Keratinocyte (primary cell): ENCODE results near the gene DCUN1D2. TPM values are rescaled to one million over a fixed set of nuclear protein-coding genes. Genes with fewer than 3 reads are reported as not detected.

Experiments
- DNase-seq: peaks from one replicate; pipeline ENCODE4 v3.0.0-alpha.2; 2011; ENCODE audit warnings: low read depth, missing footprints, low spot score
- FAIRE-seq: peaks from 2 replicates; lab custom pipeline; 2011; peaks lifted over from hg19 to GRCh38; lab: Jason Lieb, UNC
- H2AFZ ChIP-seq: 2 replicates; pipeline ENCODE4 v1.6.0; 2012; ENCODE audit warnings: low read length, control low read depth, inconsistent platforms; ENCODE audit not compliant: control insufficient read depth
- H3K27ac ChIP-seq: 2 replicates; pipeline ENCODE4 v1.5.1; 2011; ENCODE audit warnings: low read length; ENCODE audit not compliant: control insufficient read depth, insufficient read depth
- H3K27me3 ChIP-seq: 3 replicates; pipeline ENCODE4 v1.6.0; 2011; ENCODE audit warnings: low read length; ENCODE audit not compliant: control insufficient read depth, insufficient read depth; ENCODE audit errors: extremely low read depth
- H3K36me3 ChIP-seq, 2 experiments: 2 replicates in 1 of 2; 3 replicates in 1 of 2; pipeline ENCODE4 v1.5.1; 2011; ENCODE audit warnings: low read length in 2 of 2, mild to moderate bottlenecking in 1 of 2; ENCODE audit not compliant: control insufficient read depth in 2 of 2, insufficient read depth in 2 of 2; ENCODE audit errors: extremely low read depth in 1 of 2
- H3K4me1 ChIP-seq: 3 replicates; pipeline ENCODE4 v1.5.1; 2011; ENCODE audit warnings: low read length; ENCODE audit not compliant: control insufficient read depth, insufficient read depth; ENCODE audit errors: extremely low read depth
- H3K4me2 ChIP-seq: 3 replicates; pipeline ENCODE4 v1.6.0; 2011; ENCODE audit warnings: low read depth, low read length; ENCODE audit not compliant: control insufficient read depth, insufficient read depth; ENCODE audit errors: extremely low read depth
- H3K4me3 ChIP-seq, 3 experiments: fragments of 200-600 bp in 1 of 3; sonication (generic) in 1 of 3; 2 replicates in 2 of 3; 3 replicates in 1 of 3; pipeline ENCODE4 v1.5.1; 2011 to 2016; ENCODE audit warnings: low read length in 3 of 3, mild to moderate bottlenecking in 3 of 3, control low read depth in 2 of 3, inconsistent platforms in 1 of 3, low read depth in 1 of 3, mixed read lengths in 1 of 3, mixed run types in 1 of 3, moderate library complexity in 1 of 3; ENCODE audit not compliant: control insufficient read depth in 2 of 3, insufficient read depth in 2 of 3; ENCODE audit errors: extremely low read depth in 1 of 3
- H3K79me2 ChIP-seq: 2 replicates; pipeline ENCODE4 v1.6.0; 2012; ENCODE audit warnings: low read length; ENCODE audit not compliant: control insufficient read depth, insufficient read depth
- H3K9ac ChIP-seq: 3 replicates; pipeline ENCODE4 v1.6.0; 2011; ENCODE audit warnings: low read length; ENCODE audit not compliant: control insufficient read depth, insufficient read depth; ENCODE audit errors: extremely low read depth
- H3K9me1 ChIP-seq: 3 replicates; pipeline ENCODE4 v1.6.0; 2011; ENCODE audit warnings: low read length; ENCODE audit not compliant: control insufficient read depth, insufficient read depth; ENCODE audit errors: extremely low read depth
- H3K9me3 ChIP-seq: 2 replicates; pipeline ENCODE4 v1.5.1; 2012; ENCODE audit warnings: low read depth, low read length; ENCODE audit not compliant: control insufficient read depth
- H4K20me1 ChIP-seq: 3 replicates; pipeline ENCODE4 v1.6.0; 2011; ENCODE audit warnings: low read length; ENCODE audit not compliant: control insufficient read depth, insufficient read depth; ENCODE audit errors: extremely low read depth
- EZH2 ChIP-seq: IDR thresholded peaks from one replicate; pipeline ENCODE4 v1.6.1; 2012; ENCODE audit warnings: inconsistent platforms, mild to moderate bottlenecking, low read length, moderate library complexity
- dilution Hi-C: fragments of 300-500 bp; cut with MboI; formaldehyde crosslinking; loops from one replicate; pipeline ENCODE4 v1.7.0; 2020; ENCODE audit warnings: low sequenced_read_pairs; ENCODE audit not compliant: extremely low pct_ligation_motif_present
- polyA plus RNA-seq, 5 experiments: library from polyadenylated mRNA; depleted of rRNA in 3 of 5; stranded (reverse) in 3 of 5; stranded (forward) in 1 of 5; unstranded in 1 of 5; fragments of >200 nt; gene quantifications; 1 replicate in 1 of 5; 2 replicates in 3 of 5; 3 replicates in 1 of 5; pipeline versions ENCODE4 v1.2.1 to v1.2.3, GENCODE V29; 2011 to 2012; ENCODE audit warnings: missing spikeins in 2 of 5, low read depth in 1 of 5, low replicate concordance in 1 of 5
- TF ChIP-seq, protein P1 (sequence below), 3 experiments: IDR thresholded peaks in 1 of 3; conservative IDR thresholded peaks in 1 of 3; optimal IDR thresholded peaks in 1 of 3; 2 replicates in 2 of 3; 3 replicates in 1 of 3; pipeline versions ENCODE3 to v1.5.1; 2011; ENCODE audit warnings: low read length in 3 of 3, mild to moderate bottlenecking in 3 of 3, moderate library complexity in 2 of 3, control low read depth in 1 of 3, inconsistent platforms in 1 of 3; ENCODE audit not compliant: insufficient read depth in 2 of 3; ENCODE audit errors: extremely low read depth in 1 of 3

DCUN1D2 gene
- polyA plus RNA-seq, 1 donor (not counting 4 experiments of a cell fraction or from before 2014, with no cell fraction given): 9.1 TPM

DNA sequence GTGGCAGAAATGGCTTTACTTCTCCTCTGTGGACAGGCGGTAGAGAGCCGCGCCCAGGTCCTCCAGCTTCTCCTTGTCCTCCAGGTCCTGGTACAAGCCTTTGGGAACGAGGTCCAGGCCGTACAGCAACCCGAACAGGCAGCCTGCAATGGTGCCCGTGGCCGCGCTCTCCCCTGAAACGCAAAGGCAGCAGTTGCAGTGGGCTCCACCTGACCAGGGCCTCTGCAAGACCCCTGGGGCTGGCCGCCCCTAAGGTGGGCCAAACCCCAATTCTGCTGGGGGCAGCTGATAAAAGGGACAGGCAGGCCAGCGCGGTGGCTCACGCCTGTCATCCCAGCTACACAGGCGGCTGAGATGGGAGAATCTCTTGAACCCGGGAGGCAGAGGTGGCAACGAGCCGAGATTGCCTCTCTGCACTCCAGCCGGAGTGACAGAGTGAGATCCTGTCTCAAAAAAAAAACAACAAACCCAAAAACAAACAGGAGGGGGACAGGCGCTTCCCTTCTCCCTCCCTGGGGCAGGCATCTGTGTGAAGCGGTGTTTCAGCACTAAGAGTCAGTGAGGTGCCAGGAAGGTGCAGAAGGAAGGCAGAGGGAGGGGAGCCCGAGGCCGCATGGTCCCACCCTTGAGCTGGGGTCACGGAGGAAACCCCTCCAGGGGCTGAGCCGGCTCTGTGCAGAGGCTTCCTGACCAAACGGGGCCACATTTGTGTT lies 67.5 kb downstream of the DCUN1D2 start:
- Histone ChIP-seq H3K9ac (no peak overlapping the region), H3K4me2 (no peak overlapping the region), H4K20me1 (no peaks in the 10 kb centered on the region), H3K9me3 (no peaks in the 10 kb centered on the region), H2AFZ (no peak overlapping the region), H3K9me1 (no peaks in the 10 kb centered on the region), H3K4me1 (no peaks in the 10 kb centered on the region), H3K27ac (no peak overlapping the region), H3K4me3 (no peak overlapping the region), H3K36me3 (no peaks in the 10 kb centered on the region), H3K27me3 (no peaks in the 10 kb centered on the region), H3K79me2 (no peaks in the 10 kb centered on the region)
- no peak for TF ChIP-seq EZH2
- TF ChIP-seq, protein P1, sequence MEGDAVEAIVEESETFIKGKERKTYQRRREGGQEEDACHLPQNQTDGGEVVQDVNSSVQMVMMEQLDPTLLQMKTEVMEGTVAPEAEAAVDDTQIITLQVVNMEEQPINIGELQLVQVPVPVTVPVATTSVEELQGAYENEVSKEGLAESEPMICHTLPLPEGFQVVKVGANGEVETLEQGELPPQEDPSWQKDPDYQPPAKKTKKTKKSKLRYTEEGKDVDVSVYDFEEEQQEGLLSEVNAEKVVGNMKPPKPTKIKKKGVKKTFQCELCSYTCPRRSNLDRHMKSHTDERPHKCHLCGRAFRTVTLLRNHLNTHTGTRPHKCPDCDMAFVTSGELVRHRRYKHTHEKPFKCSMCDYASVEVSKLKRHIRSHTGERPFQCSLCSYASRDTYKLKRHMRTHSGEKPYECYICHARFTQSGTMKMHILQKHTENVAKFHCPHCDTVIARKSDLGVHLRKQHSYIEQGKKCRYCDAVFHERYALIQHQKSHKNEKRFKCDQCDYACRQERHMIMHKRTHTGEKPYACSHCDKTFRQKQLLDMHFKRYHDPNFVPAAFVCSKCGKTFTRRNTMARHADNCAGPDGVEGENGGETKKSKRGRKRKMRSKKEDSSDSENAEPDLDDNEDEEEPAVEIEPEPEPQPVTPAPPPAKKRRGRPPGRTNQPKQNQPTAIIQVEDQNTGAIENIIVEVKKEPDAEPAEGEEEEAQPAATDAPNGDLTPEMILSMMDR (optimal IDR thresholded peaks at IDR 0.05 in 1 of 3, IDR thresholded peaks at IDR 0.05 in 1 of 3, conservative IDR thresholded peaks at IDR 0.05 in 1 of 3; ENCODE audit: extremely low read depth in 1 of 3, insufficient read depth in 2 of 3, low read length in 3 of 3): no peak
- FAIRE-seq (no peak), DNase-seq (no peak)
- dilution Hi-C loops: no loop called here

DNA sequence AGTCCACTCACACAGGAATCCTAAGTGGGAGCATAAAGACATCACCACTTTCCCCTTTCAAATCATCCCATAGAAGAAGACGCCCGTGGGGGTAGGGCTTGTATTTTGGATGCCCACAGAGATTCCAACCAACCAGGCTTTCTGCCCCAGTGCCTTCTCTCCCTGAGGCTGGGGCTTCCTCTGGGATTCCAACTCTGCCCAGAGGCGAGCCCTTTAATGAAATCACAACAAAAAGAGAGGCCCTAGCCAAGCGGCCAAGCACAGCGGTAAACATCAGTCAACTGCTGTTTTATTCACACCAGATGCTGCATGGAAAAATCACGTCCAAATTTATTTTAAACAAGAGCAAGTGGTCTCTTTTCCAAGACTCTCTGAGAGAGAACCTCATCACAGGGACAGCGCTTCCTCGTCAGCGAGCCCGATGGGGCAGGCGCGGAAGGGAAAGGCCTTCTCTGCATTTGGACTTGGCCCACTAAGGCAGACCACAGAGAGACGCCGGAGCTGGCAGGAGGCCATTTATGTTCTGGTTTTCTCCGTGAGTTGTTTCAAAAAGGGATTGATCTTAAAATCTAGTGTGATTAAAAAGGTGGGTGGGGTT lies 68.7 kb downstream of the DCUN1D2 start:
- dilution Hi-C loops: no loop called here
- no peaks in the 10 kb centered on the region for H3K4me1 ChIP-seq
- H3K9me3 ChIP-seq: no peaks in the 10 kb centered on the region
- no peak for FAIRE-seq
- no peaks in the 10 kb centered on the region for H3K9me1 ChIP-seq
- H4K20me1 ChIP-seq: no peaks in the 10 kb centered on the region
- H3K27ac ChIP-seq: no peak overlapping the region
- peaks cover 3% of the 10 kb centered on the region for H3K27me3 ChIP-seq
- H3K36me3 ChIP-seq: no peaks in the 10 kb centered on the region
- no peak overlapping the region for H2AFZ ChIP-seq
- no peaks in the 10 kb centered on the region for H3K79me2 ChIP-seq
- H3K4me3 ChIP-seq: no peak overlapping the region
- TF ChIP-seq, protein P1 (optimal IDR thresholded peaks at IDR 0.05 in 1 of 3, IDR thresholded peaks at IDR 0.05 in 1 of 3, conservative IDR thresholded peaks at IDR 0.05 in 1 of 3; ENCODE audit: extremely low read depth in 1 of 3, insufficient read depth in 2 of 3, low read length in 3 of 3): no peak
- no peak for DNase-seq
- H3K9ac ChIP-seq: no peak overlapping the region
- no peak overlapping the region for H3K4me2 ChIP-seq
